Measurements from ENCODE around the gene KRT26.

DNA sequence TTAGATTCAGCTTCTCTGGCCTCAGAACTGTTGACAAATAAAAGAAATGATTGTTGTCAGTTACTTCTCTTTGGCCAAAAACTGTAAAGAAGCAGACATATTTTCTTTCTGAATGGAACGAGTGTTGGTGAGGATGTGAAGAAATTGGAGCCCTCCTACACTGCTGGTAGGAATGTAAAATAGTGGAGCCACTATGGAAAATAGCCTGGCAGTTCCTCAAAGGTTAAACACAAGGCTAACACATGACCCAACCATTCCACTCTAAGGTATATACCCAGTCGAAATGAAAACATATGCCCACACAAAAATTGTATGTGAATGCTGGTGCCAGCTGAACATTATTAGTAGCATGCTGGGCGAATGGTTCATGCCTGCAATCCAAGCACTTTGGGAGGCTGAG, 54.2 kb downstream of the KRT26 start:
- no peak for TF ChIP-seq CTCF (IDR thresholded peaks at IDR 0.05; ENCODE audit: borderline replicate concordance, extremely low read depth, low read length, poor library complexity, severe bottlenecking)
- TF ChIP-seq EZH2 (IDR thresholded peaks at IDR 0.05; ENCODE audit: borderline replicate concordance, low read depth, low read length, severe bottlenecking) = no peak

All from DND-41 (cell line).